ENCODE results near the gene STK16. TPM values are rescaled to one million over a fixed set of nuclear protein-coding genes. Genes with fewer than 3 reads are reported as not detected.

Gene STK16
- total and polyA plus RNA-seq, 2 of the 13 experiments (the other 11 are each of a cell fraction or from before 2014, with no cell fraction given), result 28.0 to 50.9 TPM

DNA sequence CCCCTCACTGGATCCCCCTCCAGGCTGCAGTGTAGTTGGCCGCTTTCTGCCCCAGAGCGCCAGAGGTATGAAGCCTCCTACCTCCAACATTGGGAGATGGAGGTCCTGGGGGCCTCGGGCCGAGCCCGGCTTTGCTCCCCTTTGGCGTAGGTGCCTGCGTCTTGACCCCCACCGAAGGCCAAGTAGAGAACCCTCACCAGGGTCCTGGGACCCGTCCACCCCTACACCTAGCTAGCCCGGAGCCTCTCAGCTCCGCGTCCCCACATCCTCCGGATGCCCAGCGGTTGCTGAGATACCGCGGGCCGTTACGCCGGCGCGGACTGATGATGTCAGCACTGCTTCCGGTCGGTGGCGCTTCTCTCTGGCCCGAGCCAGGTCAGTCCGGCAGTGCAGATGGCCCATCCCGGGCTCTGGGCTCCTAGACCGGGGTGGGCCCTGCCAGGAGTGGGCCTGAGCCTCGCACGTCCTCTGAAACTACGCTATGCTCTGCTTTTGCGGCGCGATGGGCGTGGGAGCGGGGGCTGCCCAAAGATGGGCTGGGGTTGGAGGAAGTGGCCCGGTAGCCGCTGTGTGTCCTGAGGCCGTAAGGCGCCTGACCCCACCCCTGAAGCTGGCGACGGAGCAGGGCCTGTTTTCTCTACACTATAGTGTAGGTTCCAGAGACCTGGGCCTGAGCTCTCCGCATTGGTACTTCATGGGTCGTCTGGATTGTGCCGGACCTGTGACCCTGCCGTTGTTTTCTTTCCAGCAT, at the start of gene STK16, which contains the start of gene GLB1L (continued):
- TF ChIP-seq NFE2L2 (IDR thresholded peaks at IDR 0.05; ENCODE audit: low read length) (no peak), MXI1 (IDR thresholded peaks at IDR 0.05; ENCODE audit: borderline replicate concordance, low read depth, low read length) (peak; percentile 94), GLI4 (CRISPR knock-in tag; IDR thresholded peaks at IDR 0.05; ENCODE audit: borderline replicate concordance) (0 out of 2 replicates have a peak, but pooled peaks have one; percentile 68), MATR3 (CRISPR knock-in tag; IDR thresholded peaks at IDR 0.05) (no peak), ZNF816 (CRISPR knock-in tag; IDR thresholded peaks at IDR 0.05; ENCODE audit: borderline replicate concordance) (peak; percentile 81; the same call in 1 of the 2 replicates), ZBTB4 (CRISPR knock-in tag; IDR thresholded peaks at IDR 0.05; ENCODE audit: borderline replicate concordance) (peak; percentile 94), NR2F2 (IDR thresholded peaks at IDR 0.05; ENCODE audit: borderline replicate concordance, low read depth) (peak; percentile 46; the same call in 1 of the 2 replicates), FOXM1 (CRISPR knock-in tag; IDR thresholded peaks at IDR 0.05) (no peak), ATF1 (CRISPR knock-in tag; IDR thresholded peaks at IDR 0.05) (peak; percentile 99), ZNF746 (CRISPR knock-in tag; IDR thresholded peaks at IDR 0.05) (0 out of 2 replicates have a peak, but pooled peaks have one; percentile 87), ERF (CRISPR knock-in tag; IDR thresholded peaks at IDR 0.05) (peak; percentile 95), ZNF503 (CRISPR knock-in tag; IDR thresholded peaks at IDR 0.05) (peak; percentile 64; the same call in 1 of the 2 replicates), ARID5B (CRISPR knock-in tag; IDR thresholded peaks at IDR 0.05) (peak; percentile 74)
- TF ChIP-seq, protein P1, sequence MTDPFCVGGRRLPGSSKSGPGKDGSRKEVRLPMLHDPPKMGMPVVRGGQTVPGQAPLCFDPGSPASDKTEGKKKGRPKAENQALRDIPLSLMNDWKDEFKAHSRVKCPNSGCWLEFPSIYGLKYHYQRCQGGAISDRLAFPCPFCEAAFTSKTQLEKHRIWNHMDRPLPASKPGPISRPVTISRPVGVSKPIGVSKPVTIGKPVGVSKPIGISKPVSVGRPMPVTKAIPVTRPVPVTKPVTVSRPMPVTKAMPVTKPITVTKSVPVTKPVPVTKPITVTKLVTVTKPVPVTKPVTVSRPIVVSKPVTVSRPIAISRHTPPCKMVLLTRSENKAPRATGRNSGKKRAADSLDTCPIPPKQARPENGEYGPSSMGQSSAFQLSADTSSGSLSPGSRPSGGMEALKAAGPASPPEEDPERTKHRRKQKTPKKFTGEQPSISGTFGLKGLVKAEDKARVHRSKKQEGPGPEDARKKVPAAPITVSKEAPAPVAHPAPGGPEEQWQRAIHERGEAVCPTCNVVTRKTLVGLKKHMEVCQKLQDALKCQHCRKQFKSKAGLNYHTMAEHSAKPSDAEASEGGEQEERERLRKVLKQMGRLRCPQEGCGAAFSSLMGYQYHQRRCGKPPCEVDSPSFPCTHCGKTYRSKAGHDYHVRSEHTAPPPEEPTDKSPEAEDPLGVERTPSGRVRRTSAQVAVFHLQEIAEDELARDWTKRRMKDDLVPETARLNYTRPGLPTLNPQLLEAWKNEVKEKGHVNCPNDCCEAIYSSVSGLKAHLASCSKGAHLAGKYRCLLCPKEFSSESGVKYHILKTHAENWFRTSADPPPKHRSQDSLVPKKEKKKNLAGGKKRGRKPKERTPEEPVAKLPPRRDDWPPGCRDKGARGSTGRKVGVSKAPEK (CRISPR knock-in tag; IDR thresholded peaks at IDR 0.05; ENCODE audit: borderline replicate concordance), result peak; percentile 91; the same call in 1 of the 2 replicates
- TF ChIP-seq, protein P2, sequence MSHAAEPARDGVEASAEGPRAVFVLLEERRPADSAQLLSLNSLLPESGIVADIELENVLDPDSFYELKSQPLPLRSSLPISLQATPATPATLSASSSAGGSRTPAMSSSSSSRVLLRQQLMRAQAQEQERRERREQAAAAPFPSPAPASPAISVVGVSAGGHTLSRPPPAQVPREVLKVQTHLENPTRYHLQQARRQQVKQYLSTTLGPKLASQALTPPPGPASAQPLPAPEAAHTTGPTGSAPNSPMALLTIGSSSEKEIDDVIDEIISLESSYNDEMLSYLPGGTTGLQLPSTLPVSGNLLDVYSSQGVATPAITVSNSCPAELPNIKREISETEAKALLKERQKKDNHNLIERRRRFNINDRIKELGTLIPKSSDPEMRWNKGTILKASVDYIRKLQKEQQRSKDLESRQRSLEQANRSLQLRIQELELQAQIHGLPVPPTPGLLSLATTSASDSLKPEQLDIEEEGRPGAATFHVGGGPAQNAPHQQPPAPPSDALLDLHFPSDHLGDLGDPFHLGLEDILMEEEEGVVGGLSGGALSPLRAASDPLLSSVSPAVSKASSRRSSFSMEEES (CRISPR knock-in tag; IDR thresholded peaks at IDR 0.05), result peak; percentile 63
